ENCODE data around the gene SOD1.

DNA sequence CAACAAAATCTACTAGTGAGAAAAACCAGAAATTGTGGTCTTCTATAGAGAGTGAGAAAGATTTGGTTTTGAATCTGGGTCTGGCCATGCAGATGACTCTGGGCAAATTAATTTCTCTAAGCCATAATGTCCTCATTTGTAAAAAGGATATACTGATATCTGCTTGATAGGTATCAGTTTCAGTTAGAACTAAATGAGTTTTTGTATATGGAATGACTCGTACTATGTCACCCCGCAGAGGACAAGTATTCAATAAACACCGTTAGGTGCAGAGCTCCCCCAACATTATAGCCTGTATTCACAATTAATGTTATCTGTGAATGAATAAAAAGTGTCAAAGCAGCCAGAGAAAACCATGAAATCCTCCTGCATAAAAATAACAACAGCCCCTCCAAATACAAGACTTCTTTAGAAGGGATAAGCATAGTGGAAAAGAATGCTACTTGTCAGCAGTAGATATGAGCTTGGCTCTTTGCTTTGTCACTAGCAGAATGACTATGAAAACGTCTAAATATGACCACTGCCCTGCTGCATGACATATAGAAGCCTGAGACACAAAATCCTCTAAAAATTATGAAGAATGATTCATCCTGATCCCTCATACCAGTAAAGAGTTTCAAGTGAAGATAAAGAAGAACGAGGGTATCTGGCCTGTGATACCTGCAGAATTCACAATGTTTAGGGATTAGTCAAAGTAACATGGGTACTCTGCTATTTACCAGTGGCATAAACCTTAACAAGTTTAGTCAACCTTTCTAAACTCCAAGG lies 54.7 kb downstream of the SOD1 start:
- TF ChIP-seq SMAD1 (IDR thresholded peaks at IDR 0.05; ENCODE audit: low read depth, partially characterized antibody) (no peak), POLR2A (IDR thresholded peaks at IDR 0.05; ENCODE audit: low read depth, low read length) (no peak), ATF3 (IDR thresholded peaks at IDR 0.05; ENCODE audit: borderline replicate concordance, extremely low read depth, low read depth, low read length) (no peak), HDAC2 (IDR thresholded peaks at IDR 0.05) (no peak), ESRRA (IDR thresholded peaks at IDR 0.05; ENCODE audit: low read length) (no peak), EP300 (IDR thresholded peaks at IDR 0.05; ENCODE audit: borderline replicate concordance in 1 of 2, control insufficient read depth in 1 of 2, low read depth in 2 of 2, low read length in 2 of 2) (no peak)

Measured in GM12878 (cell line).